SK-N-SH treated with all-trans-retinoic acid at 6 μM for 48 hours (cell line): ENCODE measurements around the gene TEX44.

Experiments
- ATAC-seq: fragments of 200-7000 bp; cut with Tn5 transposase; 3 replicates; pipeline ENCODE4 v1.9.1; 2020; ENCODE audit warnings: mild to moderate bottlenecking, moderate library complexity
- ARNTL ChIP-seq: fragments of 450-650 bp; formaldehyde crosslinking; IDR thresholded peaks from 2 replicates; pipeline ENCODE4 v1.5.0; 2020; ENCODE audit warnings: low read depth, mild to moderate bottlenecking, moderate library complexity, borderline replicate concordance
- CSDC2 ChIP-seq: fragments of 250-450 bp; sonication (Bioruptor Pico); IDR thresholded peaks from 2 replicates; pipeline ENCODE4 v1.5.0; 2020; ENCODE audit warnings: mild to moderate bottlenecking, moderate library complexity
- ESRRG ChIP-seq: fragments of 250-450 bp; sonication (Bioruptor Pico); IDR thresholded peaks from 2 replicates; pipeline ENCODE4 v1.6.1; 2021; ENCODE audit warnings: mild to moderate bottlenecking
- GLIS3 ChIP-seq: fragments of 250-450 bp; sonication (Bioruptor Pico); IDR thresholded peaks from 2 replicates; pipeline ENCODE4 v1.5.0; 2020; ENCODE audit warnings: mild to moderate bottlenecking, moderate library complexity
- ISL1 ChIP-seq: fragments of 250-450 bp; sonication (Bioruptor Pico); IDR thresholded peaks from 2 replicates; pipeline ENCODE4 v2.1.2; 2022; ENCODE audit warnings: mild to moderate bottlenecking, moderate library complexity
- OSR1 ChIP-seq: fragments of 250-450 bp; sonication (Bioruptor Pico); IDR thresholded peaks from 2 replicates; pipeline ENCODE4 v1.8.0; 2022; ENCODE audit warnings: moderate library complexity, mild to moderate bottlenecking, inconsistent platforms
- PPARA ChIP-seq: fragments of 250-450 bp; sonication (Bioruptor Pico); IDR thresholded peaks from 2 replicates; pipeline ENCODE4 v1.5.0; 2020; ENCODE audit warnings: mild to moderate bottlenecking, borderline replicate concordance
- RARB ChIP-seq: fragments of 250-450 bp; sonication (Bioruptor Pico); IDR thresholded peaks from 2 replicates; pipeline ENCODE4 v1.8.0; 2021; ENCODE audit warnings: mild to moderate bottlenecking, moderate library complexity
- SNAI2 ChIP-seq: fragments of 250-450 bp; sonication (Bioruptor Pico); IDR thresholded peaks from 2 replicates; pipeline ENCODE4 v1.5.0; 2020; ENCODE audit warnings: mild to moderate bottlenecking, moderate library complexity
- TCF4 ChIP-seq: fragments of 250-450 bp; sonication (Bioruptor Pico); IDR thresholded peaks from 2 replicates; pipeline ENCODE4 v1.8.0; 2021; ENCODE audit warnings: mild to moderate bottlenecking, moderate library complexity, borderline replicate concordance
- TOX ChIP-seq: fragments of 250-450 bp; sonication (Bioruptor Pico); IDR thresholded peaks from 2 replicates; pipeline ENCODE4 v1.8.0; 2021; ENCODE audit warnings: mild to moderate bottlenecking, moderate library complexity, borderline replicate concordance
- ZC3H10 ChIP-seq: fragments of 250-450 bp; sonication (Bioruptor Pico); IDR thresholded peaks from 2 replicates; pipeline ENCODE4 v1.5.1; 2021; ENCODE audit warnings: mild to moderate bottlenecking, moderate library complexity
- ZFP3 ChIP-seq: fragments of 250-450 bp; sonication (Bioruptor Pico); IDR thresholded peaks from 2 replicates; pipeline ENCODE4 v1.5.0; 2020; ENCODE audit warnings: mild to moderate bottlenecking, moderate library complexity
- ZFP30 ChIP-seq: fragments of 450-650 bp; formaldehyde crosslinking; IDR thresholded peaks from 2 replicates; pipeline ENCODE4 v1.5.0; 2022; ENCODE audit warnings: mild to moderate bottlenecking, moderate library complexity
- ZNF565 ChIP-seq: fragments of 450-650 bp; formaldehyde crosslinking; conservative IDR thresholded peaks from 2 replicates; pipeline ENCODE4 v1.5.0; 2020; ENCODE audit warnings: low read depth, mild to moderate bottlenecking, moderate library complexity
- ZNF70 ChIP-seq: fragments of 450-650 bp; formaldehyde crosslinking; IDR thresholded peaks from 2 replicates; pipeline ENCODE4 v1.5.0; 2020; ENCODE audit warnings: mild to moderate bottlenecking, moderate library complexity
- ZNF8 ChIP-seq: fragments of 450-650 bp; formaldehyde crosslinking; IDR thresholded peaks from 2 replicates; pipeline ENCODE4 v1.5.0; 2020; ENCODE audit warnings: mild to moderate bottlenecking, moderate library complexity
- TF ChIP-seq, protein P1 (sequence below): fragments of 250-450 bp; sonication (Bioruptor Pico); IDR thresholded peaks from 2 replicates; pipeline ENCODE4 v1.8.0; 2020; ENCODE audit warnings: mild to moderate bottlenecking, moderate library complexity, borderline replicate concordance
- TF ChIP-seq, protein P2 (sequence below): fragments of 250-450 bp; sonication (Bioruptor Pico); IDR thresholded peaks from 2 replicates; pipeline ENCODE4 v1.5.1; 2021; ENCODE audit warnings: mild to moderate bottlenecking, moderate library complexity
- TF ChIP-seq, protein P3 (sequence below): fragments of 250-450 bp; sonication (Bioruptor Pico); IDR thresholded peaks from 2 replicates; pipeline ENCODE4 v1.8.0; 2021; ENCODE audit warnings: low read depth, mild to moderate bottlenecking, moderate library complexity, borderline replicate concordance
- TF ChIP-seq, protein P4 (sequence below): fragments of 250-450 bp; sonication (Bioruptor Pico); IDR thresholded peaks from 2 replicates; pipeline ENCODE4 v1.5.0; 2020; ENCODE audit warnings: mild to moderate bottlenecking, moderate library complexity

TEX44 gene

DNA sequence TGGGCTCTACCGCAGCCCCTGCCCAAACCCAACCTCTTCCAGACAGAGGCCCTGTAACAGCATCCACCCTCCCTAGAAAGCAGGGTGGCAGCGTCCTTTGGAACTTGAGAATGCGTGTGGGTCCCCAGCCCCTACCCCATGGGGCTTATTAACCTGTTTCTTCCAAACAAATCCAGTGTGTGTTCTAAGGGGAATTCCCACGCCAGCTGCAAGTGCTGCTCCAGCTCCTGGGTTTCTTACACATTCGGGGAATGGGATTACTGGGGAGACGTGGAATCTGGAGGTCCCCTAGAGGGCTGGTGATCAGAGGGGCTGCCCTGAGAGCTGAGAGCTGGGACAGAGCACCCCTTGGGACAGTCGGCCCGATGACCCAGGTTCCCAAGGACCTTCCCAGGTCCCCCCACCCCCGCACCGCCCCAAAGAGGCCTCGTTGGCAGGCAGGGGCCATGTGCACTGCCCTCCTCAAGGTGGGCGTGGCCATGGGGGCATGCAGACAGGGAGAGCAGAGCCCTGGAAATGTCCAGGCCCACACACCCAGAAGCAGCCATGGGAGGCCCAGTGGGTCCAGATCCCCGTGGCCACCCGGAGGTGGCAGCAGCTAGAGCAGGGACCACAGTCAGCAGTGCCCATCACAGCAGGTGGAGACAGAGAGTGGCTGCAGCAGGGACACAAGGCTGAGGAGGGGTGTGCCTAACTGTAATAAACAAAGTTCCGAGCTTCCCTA, 18.8 kb upstream of the TEX44 start:
- ATAC-seq: no peak

DNA sequence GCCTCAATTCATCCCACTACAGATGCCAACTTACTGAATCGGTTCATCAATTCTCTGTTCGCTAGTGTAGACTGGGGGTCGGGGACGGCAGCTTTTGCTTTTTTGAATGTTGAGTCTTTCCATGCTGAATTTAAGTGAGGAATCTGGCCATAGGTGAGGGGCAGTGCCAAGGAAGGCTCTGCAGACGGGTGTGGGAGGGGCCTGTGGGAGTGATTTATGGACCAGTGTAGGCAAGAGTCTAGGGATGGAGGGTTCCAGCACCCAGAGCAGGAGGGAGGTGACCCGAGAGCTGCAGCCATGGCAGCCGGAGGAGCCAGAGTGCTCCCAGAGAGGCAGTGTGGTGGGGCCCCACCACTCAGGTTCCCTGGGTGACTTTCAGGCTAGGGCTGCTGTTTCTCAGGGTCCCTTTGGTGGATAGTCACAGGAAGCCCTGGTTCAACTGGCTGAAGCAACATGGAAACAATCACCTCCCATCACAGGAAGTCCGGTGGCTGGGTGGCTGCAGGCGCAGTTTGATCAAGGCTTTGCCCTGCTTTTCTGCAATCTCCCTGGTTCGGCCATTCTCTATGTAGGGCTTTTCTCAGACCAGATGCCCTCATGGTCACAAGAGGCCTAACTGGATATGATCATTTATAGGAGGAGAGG, 16.9 kb upstream of the TEX44 start:
- TF ChIP-seq ZC3H10: no peak
- TF ChIP-seq, protein P1, sequence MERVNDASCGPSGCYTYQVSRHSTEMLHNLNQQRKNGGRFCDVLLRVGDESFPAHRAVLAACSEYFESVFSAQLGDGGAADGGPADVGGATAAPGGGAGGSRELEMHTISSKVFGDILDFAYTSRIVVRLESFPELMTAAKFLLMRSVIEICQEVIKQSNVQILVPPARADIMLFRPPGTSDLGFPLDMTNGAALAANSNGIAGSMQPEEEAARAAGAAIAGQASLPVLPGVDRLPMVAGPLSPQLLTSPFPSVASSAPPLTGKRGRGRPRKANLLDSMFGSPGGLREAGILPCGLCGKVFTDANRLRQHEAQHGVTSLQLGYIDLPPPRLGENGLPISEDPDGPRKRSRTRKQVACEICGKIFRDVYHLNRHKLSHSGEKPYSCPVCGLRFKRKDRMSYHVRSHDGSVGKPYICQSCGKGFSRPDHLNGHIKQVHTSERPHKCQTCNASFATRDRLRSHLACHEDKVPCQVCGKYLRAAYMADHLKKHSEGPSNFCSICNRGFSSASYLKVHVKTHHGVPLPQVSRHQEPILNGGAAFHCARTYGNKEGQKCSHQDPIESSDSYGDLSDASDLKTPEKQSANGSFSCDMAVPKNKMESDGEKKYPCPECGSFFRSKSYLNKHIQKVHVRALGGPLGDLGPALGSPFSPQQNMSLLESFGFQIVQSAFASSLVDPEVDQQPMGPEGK (CRISPR knock-in tag): no peak
- TF ChIP-seq, protein P2, sequence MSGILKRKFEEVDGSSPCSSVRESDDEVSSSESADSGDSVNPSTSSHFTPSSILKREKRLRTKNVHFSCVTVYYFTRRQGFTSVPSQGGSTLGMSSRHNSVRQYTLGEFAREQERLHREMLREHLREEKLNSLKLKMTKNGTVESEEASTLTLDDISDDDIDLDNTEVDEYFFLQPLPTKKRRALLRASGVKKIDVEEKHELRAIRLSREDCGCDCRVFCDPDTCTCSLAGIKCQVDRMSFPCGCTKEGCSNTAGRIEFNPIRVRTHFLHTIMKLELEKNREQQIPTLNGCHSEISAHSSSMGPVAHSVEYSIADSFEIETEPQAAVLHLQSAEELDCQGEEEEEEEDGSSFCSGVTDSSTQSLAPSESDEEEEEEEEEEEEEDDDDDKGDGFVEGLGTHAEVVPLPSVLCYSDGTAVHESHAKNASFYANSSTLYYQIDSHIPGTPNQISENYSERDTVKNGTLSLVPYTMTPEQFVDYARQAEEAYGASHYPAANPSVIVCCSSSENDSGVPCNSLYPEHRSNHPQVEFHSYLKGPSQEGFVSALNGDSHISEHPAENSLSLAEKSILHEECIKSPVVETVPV: no peak
- no peak for TF ChIP-seq ZNF565 (CRISPR knock-in tag)
- TF ChIP-seq ZNF8 (CRISPR knock-in tag): no peak
- TF ChIP-seq, protein P3, sequence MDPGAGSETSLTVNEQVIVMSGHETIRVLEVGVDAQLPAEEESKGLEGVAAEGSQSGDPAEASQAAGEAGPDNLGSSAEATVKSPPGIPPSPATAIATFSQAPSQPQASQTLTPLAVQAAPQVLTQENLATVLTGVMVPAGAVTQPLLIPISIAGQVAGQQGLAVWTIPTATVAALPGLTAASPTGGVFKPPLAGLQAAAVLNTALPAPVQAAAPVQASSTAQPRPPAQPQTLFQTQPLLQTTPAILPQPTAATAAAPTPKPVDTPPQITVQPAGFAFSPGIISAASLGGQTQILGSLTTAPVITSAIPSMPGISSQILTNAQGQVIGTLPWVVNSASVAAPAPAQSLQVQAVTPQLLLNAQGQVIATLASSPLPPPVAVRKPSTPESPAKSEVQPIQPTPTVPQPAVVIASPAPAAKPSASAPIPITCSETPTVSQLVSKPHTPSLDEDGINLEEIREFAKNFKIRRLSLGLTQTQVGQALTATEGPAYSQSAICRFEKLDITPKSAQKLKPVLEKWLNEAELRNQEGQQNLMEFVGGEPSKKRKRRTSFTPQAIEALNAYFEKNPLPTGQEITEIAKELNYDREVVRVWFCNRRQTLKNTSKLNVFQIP: no peak
- no peak for TF ChIP-seq GLIS3 (CRISPR knock-in tag)
- TF ChIP-seq ESRRG (CRISPR knock-in tag): no peak
- no peak for TF ChIP-seq ARNTL
- TF ChIP-seq SNAI2 (CRISPR knock-in tag): no peak
- no peak for TF ChIP-seq ZNF70 (CRISPR knock-in tag)
- no peak for ATAC-seq

More for the DNA sequence above, 18.8 kb upstream of the TEX44 start:
- TF ChIP-seq ESRRG (CRISPR knock-in tag) (no peak), CSDC2 (CRISPR knock-in tag) (no peak), TCF4 (CRISPR knock-in tag) (no peak), ARNTL (no peak), SNAI2 (CRISPR knock-in tag) (no peak), ZNF565 (CRISPR knock-in tag) (no peak), ZNF70 (CRISPR knock-in tag) (no peak), RARB (no peak), ISL1 (CRISPR knock-in tag) (no peak), ZFP3 (CRISPR knock-in tag) (no peak), OSR1 (CRISPR knock-in tag) (no peak), ZNF8 (CRISPR knock-in tag) (no peak), GLIS3 (CRISPR knock-in tag) (no peak), PPARA (CRISPR knock-in tag) (no peak), TOX (CRISPR knock-in tag) (no peak), ZFP30 (no peak)
- TF ChIP-seq, protein P4, sequence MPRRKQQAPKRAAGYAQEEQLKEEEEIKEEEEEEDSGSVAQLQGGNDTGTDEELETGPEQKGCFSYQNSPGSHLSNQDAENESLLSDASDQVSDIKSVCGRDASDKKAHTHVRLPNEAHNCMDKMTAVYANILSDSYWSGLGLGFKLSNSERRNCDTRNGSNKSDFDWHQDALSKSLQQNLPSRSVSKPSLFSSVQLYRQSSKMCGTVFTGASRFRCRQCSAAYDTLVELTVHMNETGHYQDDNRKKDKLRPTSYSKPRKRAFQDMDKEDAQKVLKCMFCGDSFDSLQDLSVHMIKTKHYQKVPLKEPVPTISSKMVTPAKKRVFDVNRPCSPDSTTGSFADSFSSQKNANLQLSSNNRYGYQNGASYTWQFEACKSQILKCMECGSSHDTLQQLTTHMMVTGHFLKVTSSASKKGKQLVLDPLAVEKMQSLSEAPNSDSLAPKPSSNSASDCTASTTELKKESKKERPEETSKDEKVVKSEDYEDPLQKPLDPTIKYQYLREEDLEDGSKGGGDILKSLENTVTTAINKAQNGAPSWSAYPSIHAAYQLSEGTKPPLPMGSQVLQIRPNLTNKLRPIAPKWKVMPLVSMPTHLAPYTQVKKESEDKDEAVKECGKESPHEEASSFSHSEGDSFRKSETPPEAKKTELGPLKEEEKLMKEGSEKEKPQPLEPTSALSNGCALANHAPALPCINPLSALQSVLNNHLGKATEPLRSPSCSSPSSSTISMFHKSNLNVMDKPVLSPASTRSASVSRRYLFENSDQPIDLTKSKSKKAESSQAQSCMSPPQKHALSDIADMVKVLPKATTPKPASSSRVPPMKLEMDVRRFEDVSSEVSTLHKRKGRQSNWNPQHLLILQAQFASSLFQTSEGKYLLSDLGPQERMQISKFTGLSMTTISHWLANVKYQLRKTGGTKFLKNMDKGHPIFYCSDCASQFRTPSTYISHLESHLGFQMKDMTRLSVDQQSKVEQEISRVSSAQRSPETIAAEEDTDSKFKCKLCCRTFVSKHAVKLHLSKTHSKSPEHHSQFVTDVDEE (CRISPR knock-in tag): no peak
- TF ChIP-seq, protein P3: no peak
